ENCODE results near the gene FARP2.

Gene FARP2

GRCh38 chr2:241425368-241425767 lies 69.3 kb downstream of the FARP2 start:
- TF ChIP-seq CTCF (IDR thresholded peaks at IDR 0.05; ENCODE audit: control extremely low read depth, extremely low read depth, low read depth, missing control alignments), result no peak
- CTCF ChIA-PET, result no interaction called here
- POLR2A ChIA-PET, result interaction anchor here (0.6 to 0.7 kb wide), 2 partner anchors 119 to 155 kb away, joined by 4 to 9 read pairs; no protein-coding TSS in a partner anchor
- DNase-seq (ENCODE audit: extremely low spot score), result no peak

- ChIA-PET POLR2A (no interaction called here), CTCF (interaction anchor here (2.8 kb wide), 1 partner anchor 11 kb away, joined by 9 read pairs; no protein-coding TSS in a partner anchor)
- TF ChIP-seq CTCF (IDR thresholded peaks at IDR 0.05; ENCODE audit: control extremely low read depth, extremely low read depth, low read depth, missing control alignments), result no peak
- DNase-seq (ENCODE audit: extremely low spot score), result no peak
Measured at GRCh38 chr2:241430178-241430577, 74.1 kb downstream of the FARP2 start.

GRCh38 chr2:241432824-241433448 lies 76.9 kb downstream of the FARP2 start:
- no peak for TF ChIP-seq CTCF (IDR thresholded peaks at IDR 0.05; ENCODE audit: control extremely low read depth, extremely low read depth, low read depth, missing control alignments)

GRCh38 chr2:241437179-241437578 lies 81.1 kb downstream of the FARP2 start:
- CTCF ChIA-PET, result no interaction called here
- POLR2A ChIA-PET, result no interaction called here
- TF ChIP-seq CTCF (IDR thresholded peaks at IDR 0.05; ENCODE audit: control extremely low read depth, extremely low read depth, low read depth, missing control alignments), result no peak
- DNase-seq (ENCODE audit: extremely low spot score), result no peak

More at GRCh38 chr2:241432824-241433448, 76.9 kb downstream of the FARP2 start:
- CTCF ChIA-PET, result interaction anchor here (1.3 to 2.8 kb wide), 2 partner anchors 8 to 18 kb away, joined by 4 to 9 read pairs; no protein-coding TSS in a partner anchor
- no peak for DNase-seq (ENCODE audit: extremely low spot score)
- POLR2A ChIA-PET, result no interaction called here

GRCh38 chr2:241441492-241441891 lies 85.4 kb downstream of the FARP2 start:
- ChIA-PET CTCF (interaction anchor here (0.9 to 2.6 kb wide), 3 partner anchors 10 to 71 kb away, joined by 3 to 9 read pairs (median 3); no protein-coding TSS in a partner anchor), POLR2A (no interaction called here)
- DNase-seq (ENCODE audit: extremely low spot score), result no peak
- no peak for TF ChIP-seq CTCF (IDR thresholded peaks at IDR 0.05; ENCODE audit: control extremely low read depth, extremely low read depth, low read depth, missing control alignments)

- ChIA-PET POLR2A (no interaction called here), CTCF (interaction anchor here (0.9 kb wide), 1 partner anchor 52 kb away, joined by 3 read pairs; no protein-coding TSS in a partner anchor)
- no peak for TF ChIP-seq CTCF (IDR thresholded peaks at IDR 0.05; ENCODE audit: control extremely low read depth, extremely low read depth, low read depth, missing control alignments)
- DNase-seq (ENCODE audit: extremely low spot score), result peak; percentile 42
Measured at GRCh38 chr2:241443486-241444223, 87.6 kb downstream of the FARP2 start.
